Thymus (tissue), 11 donors: ENCODE measurements around the gene CDH23. TPM values are rescaled to one million over a fixed set of nuclear protein-coding genes. Genes with fewer than 3 reads are reported as not detected.

Experiments used
- DNase-seq, 9 donors: peaks; one replicate each; pipeline ENCODE4 v3.0.0-alpha.2; 2013; ENCODE audit warnings: low spot score in 9 of 9, low read depth in 6 of 9, missing footprints in 1 of 9
- H3K27ac ChIP-seq, 2 donors: one replicate each; pipeline ENCODE4 v1.5.1; 2013; ENCODE audit warnings: control low read depth in 1 of 2, low read depth in 1 of 2, low read length in 1 of 2, mild to moderate bottlenecking in 1 of 2, moderate library complexity in 1 of 2
- H3K27me3 ChIP-seq, 2 donors: one replicate each; pipeline ENCODE4 v1.5.1; 2013; ENCODE audit warnings: low read length in 1 of 2; ENCODE audit not compliant: control insufficient read depth in 2 of 2, insufficient read depth in 1 of 2
- H3K36me3 ChIP-seq, 2 donors: one replicate each; pipeline ENCODE4 v1.5.1; 2013; ENCODE audit warnings: low read length in 1 of 2, mild to moderate bottlenecking in 1 of 2, moderate library complexity in 1 of 2; ENCODE audit not compliant: control insufficient read depth in 2 of 2, insufficient read depth in 2 of 2
- H3K4me1 ChIP-seq, 2 donors: one replicate each; pipeline ENCODE4 v1.5.1; 2013; ENCODE audit warnings: low read length in 2 of 2; ENCODE audit not compliant: control insufficient read depth in 2 of 2, insufficient read depth in 2 of 2
- H3K4me3 ChIP-seq, 2 donors: one replicate each; pipeline ENCODE4 v1.5.1; 2013; ENCODE audit warnings: low read length in 2 of 2, control low read depth in 1 of 2, mild to moderate bottlenecking in 1 of 2
- H3K9me3 ChIP-seq, 2 donors: one replicate each; pipeline ENCODE4 v1.5.1; 2013; ENCODE audit warnings: low read length in 1 of 2, mild to moderate bottlenecking in 1 of 2; ENCODE audit not compliant: control insufficient read depth in 2 of 2, insufficient read depth in 1 of 2
- WGBS: extraction: QIAGEN DNeasy Blood & Tissue Kit; methylation state at CpG from one replicate; pipeline ENCODE4 v1.1.7; 2013; 5-methylcytosine and 5-hydroxymethylcytosine counted together
- polyA plus RNA-seq: library from polyadenylated mRNA; stranded (reverse); fragments of 200-250 nt; gene quantifications from one replicate; pipeline ENCODE4 v1.2.3, GENCODE V29; 2013
- total RNA-seq: library from RNA; stranded (reverse); fragments of 120-200 nt; gene quantifications from one replicate; pipeline ENCODE4 v1.2.4, GENCODE V29; 2013
- donor health status: healthy.

The CDH23 gene
- total and polyA plus RNA-seq, 2 donors: 9.1 TPM

DNA sequence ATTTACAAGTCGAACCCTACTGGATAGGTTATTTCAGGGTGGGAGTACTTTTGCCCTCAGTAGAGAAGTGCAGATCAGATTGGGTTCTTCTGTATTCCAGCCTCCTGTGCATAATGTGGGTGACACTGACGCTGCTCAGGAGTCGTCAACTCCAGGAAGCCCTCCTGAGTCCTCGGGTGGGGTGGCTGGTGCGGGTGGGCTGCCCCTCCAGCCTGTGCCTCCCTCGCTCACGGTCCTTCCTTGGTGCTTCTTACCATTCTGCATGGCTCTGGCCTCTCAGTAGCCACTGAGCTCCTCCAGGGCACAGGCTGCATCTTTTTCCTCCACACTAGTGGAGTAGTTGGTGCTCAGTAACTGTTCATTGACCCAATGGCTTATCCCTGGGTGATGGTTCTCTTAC is 4.3 kb downstream of the CDH23 start:
- WGBS: 96% methylated on average over 7 of the region's 7 CpGs
- no peak overlapping the region for H3K27ac ChIP-seq
- no peaks in the 10 kb centered on the region for H3K36me3 ChIP-seq
- H3K4me3 ChIP-seq: no peak overlapping the region
- H3K4me1 ChIP-seq: peaks cover 8 to 9% of the 10 kb centered on the region in 2 donors
- H3K27me3 ChIP-seq: peaks cover 29 to 53% of the 10 kb centered on the region in 2 donors
- no peaks in the 10 kb centered on the region for H3K9me3 ChIP-seq
- DNase-seq: no peak

DNA sequence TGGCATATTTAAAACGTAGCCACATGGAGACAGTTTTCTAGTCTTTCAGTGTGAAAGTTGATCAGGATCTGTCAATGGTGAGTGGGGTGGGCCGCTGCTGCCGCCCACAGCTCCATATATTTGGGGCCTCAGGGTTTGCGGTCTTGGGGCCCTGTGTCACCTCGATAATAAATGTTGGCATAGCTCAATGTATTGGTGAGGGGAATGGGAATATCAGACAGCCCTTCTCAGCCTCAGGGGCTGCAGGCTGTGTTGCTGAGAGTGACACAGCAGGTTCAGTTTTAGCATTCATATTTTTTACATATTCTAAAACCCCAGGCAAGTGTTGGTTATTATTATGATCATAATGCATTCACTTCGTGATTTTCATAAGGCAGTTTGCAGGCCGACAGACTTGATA is 5.3 kb downstream of the CDH23 start:
- Histone ChIP-seq H3K27ac (no peak overlapping the region), H3K9me3 (no peaks in the 10 kb centered on the region), H3K36me3 (no peaks in the 10 kb centered on the region), H3K27me3 (peaks cover 22 to 45% of the 10 kb centered on the region in 2 donors), H3K4me3 (no peak overlapping the region), H3K4me1 (peaks cover 6 to 8% of the 10 kb centered on the region in 2 donors)
- 98% methylated on average over 7 of the region's 7 CpGs for whole genome bisulfite sequencing
- no peak for DNase-seq

DNA sequence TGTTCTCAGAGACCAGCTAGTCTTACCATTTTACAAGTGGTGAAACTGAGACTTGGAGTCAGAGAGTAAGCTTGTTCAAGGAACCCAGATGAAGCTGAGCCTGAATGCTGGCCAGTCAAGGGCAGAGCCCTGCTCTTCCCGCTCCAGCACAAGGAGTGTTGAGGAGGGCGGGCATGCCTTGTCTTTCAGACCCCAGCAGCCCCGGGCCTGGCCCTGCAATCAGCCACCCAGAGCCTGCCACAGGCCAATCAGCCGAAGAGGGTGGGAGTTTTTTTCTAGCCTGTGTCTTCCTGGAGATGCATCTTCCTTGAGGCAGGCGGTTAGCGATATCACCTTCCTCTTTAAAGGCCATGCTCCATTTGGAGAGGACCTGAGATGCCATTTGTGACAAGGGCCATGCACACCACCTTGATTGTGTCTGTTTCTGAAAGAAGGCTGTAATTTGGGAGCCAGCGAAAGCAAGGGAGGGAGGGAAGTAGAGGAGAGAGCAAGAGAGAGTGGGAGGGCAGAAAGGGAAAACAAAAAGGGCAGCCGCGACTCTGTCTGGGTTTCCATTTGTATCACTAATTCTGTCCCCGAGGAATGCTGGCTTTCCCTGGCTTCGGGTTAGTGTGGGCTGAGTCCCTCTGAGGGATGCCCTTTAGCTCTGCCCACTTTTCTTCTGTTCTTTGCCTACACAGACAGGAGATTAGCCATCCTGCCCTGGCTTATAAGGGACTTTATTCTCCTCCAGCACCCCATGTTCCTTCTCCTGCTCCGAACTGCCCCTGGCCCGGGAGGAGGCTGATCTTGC is 8.0 kb downstream of the CDH23 start:
- WGBS: 89% methylated on average over 13 of the region's 13 CpGs
- Histone ChIP-seq H3K27me3 (peaks cover 0 to 18% of the 10 kb centered on the region in 2 donors), H3K4me1 (no peaks in the 10 kb centered on the region), H3K27ac (no peak overlapping the region), H3K9me3 (no peaks in the 10 kb centered on the region), H3K4me3 (no peak overlapping the region), H3K36me3 (no peaks in the 10 kb centered on the region)
- DNase-seq: no peak

DNA sequence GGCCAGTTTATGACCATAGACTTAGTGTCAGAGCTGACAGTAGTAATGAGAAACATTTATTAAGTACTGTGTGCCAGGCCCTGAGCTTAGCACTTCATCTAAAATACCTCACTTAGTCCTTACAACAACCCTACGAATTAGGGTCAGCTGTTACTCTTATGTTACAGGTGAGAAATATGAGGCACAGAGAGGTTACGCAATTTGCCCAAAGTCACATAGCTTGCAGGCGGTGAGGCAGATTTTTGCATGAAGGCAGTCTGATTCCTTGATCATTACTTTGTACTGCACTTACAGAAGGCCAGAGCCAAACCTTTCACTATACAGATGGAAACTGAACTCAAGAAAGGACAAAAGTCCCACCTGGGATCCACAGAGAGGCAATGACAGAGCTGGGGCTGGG is 10.2 kb downstream of the CDH23 start:
- Histone ChIP-seq H3K4me1 (no peaks in the 10 kb centered on the region), H3K9me3 (no peaks in the 10 kb centered on the region), H3K27me3 (peaks cover 0 to 5% of the 10 kb centered on the region in 2 donors), H3K27ac (no peak overlapping the region), H3K4me3 (no peak overlapping the region), H3K36me3 (no peaks in the 10 kb centered on the region)
- no peak for DNase-seq
- 93% methylated on average over 3 of the region's 3 CpGs for WGBS

DNA sequence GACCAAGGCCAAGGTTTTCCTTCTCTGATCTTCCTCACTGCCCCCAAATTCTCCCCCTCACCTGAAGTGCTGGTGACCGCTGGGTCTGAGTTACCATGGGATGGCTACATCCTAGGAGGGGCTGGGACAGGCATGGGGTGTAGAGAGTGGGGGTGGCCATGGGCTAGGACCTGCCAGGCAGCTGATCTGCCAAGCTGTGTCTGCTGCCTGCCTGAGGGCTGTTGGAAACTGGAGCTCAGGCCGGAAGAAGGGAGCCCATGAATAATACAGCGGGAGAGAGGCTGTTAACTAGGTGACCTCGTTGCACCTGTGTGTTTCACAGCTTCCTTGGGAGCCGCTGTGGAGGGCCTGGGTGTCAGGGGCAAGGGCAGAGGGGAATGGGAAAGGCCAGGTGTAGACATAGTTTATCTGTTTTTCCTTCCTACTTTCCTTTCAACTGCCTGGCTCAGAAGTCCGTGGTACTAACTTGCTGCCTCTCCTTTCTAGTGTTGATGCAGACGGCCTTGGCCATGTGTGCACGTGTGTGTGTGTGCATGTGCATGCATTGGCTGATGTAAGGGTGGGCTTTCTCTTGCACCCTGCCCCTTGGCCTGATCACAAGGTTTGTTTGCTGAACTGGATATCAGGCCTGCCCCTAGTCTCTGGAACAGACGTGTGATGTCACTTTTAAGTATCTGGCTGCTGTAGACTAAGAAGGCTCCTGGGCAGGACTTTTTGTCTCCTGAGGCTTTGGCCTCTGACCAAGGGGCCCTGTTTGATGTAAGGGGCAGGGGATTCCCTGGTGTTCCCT is 11.9 kb downstream of the CDH23 start:
- Histone ChIP-seq H3K4me1 (no peaks in the 10 kb centered on the region), H3K27ac (no peak overlapping the region), H3K27me3 (peaks cover 0 to 5% of the 10 kb centered on the region in 2 donors), H3K4me3 (no peak overlapping the region), H3K9me3 (no peaks in the 10 kb centered on the region), H3K36me3 (no peaks in the 10 kb centered on the region)
- 92% methylated on average over 9 of the region's 9 CpGs for WGBS
- DNase-seq: no peak

DNA sequence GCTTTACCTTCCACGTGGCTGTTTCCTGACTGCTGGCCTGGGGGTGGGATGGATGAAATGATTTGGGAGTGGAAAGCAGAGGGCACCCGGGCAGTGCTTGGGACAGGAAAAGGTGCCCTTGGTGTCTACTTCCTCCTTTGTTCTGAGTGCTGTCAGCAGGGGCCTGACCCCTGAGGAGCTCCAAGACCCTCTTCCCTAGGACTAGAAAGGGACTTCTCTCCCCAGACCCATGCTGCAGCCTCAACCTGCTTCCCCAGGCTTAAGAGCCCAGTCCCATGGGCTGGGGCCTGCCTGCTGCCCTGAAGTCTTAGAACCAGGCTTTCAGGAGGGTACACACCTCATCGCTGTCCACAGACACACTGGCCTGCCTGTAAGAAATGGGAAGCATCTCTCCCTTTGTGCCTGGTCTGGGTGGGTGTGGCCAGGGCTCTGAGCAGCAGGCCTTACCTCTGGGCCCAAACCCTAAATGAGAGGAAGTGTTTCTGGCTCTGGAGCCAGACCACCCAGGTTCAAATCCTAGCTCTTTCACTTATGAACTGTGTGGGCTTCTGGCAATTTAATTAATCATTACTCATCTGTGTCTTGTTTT is 12.9 kb downstream of the CDH23 start:
- H3K36me3 ChIP-seq: no peaks in the 10 kb centered on the region
- no peak for DNase-seq
- WGBS: 76% methylated on average over 3 of the region's 3 CpGs

DNA sequence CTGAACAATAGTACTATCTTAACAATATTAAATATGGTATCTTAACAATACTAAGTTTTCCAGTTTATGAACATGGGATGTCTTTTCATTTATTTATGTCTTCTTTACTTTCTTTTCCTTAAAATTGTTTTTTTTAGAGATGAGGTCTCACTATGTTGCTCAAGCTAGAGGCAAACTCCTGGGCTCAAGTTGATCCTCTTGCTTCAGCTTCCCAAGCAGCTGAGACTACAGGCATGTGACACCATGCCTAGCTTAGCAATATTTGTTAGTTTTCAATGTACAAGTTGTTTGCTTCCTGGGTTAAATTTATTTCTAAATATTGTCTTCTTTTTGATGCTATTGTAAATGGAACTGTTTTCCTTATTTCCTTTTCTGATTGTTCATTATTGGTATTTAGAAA is 16.9 kb downstream of the CDH23 start:
- H3K4me1 ChIP-seq: no peaks in the 10 kb centered on the region
- no peaks in the 10 kb centered on the region for H3K36me3 ChIP-seq
- no peaks in the 10 kb centered on the region for H3K9me3 ChIP-seq
- H3K4me3 ChIP-seq: no peak overlapping the region
- DNase-seq: no peak
- H3K27me3 ChIP-seq: no peaks in the 10 kb centered on the region
- no peak overlapping the region for H3K27ac ChIP-seq

More for the DNA sequence above, 12.9 kb downstream of the CDH23 start:
- Histone ChIP-seq H3K27ac (no peak overlapping the region), H3K27me3 (peaks cover 0 to 3% of the 10 kb centered on the region in 2 donors), H3K4me3 (no peak overlapping the region), H3K4me1 (no peaks in the 10 kb centered on the region), H3K9me3 (no peaks in the 10 kb centered on the region)

DNA sequence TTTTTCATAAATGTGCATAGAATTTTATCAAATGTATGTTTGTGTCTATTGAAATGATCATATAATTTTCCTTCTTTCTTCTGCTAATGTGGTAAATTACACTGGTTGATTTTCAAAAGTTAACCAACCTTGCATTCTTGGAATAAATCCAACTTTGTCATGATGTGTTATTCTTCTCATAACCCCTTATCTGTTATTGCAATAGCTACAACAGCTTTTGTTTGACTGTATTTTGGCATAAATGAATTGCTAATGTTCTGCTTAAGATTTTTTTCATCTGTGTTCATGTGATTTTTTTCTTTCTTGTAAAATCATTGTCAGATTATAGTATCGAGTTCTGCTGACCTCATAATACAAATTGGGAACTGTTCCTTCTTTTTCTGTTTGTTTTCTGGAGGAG is 17.6 kb downstream of the CDH23 start:
- 88% methylated on average over 1 of the region's 1 CpG for WGBS
- H3K4me1 ChIP-seq: no peaks in the 10 kb centered on the region
- no peak for DNase-seq

DNA sequence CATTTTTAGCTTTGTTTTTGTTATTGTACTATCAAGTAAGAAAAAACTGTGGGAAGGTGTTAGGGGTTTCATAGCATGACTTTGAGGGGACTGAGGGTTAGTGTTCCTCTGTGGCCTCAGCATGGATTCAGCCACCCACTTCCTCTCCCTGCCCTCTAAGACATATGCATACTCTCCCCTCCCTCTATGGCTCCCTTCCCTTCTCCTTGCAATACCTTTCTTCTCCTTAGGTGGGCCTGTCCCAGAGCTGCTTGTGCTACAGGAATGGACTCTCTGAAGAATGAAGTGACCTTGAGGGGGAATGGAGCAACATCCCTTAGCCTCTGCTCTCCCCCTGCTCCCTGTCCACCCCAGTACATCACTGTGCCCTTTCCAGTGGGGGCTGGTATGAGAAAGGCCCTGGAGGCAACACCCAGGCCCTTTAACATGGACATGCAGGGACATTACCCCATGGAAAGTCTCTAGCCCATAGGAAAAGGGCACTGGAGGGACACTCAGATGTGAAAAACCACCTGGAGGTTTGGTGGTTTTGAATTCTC is 22.4 kb downstream of the CDH23 start:
- DNase-seq: no peak
- H3K27ac ChIP-seq: no peak overlapping the region
- no peaks in the 10 kb centered on the region for H3K27me3 ChIP-seq
- H3K4me1 ChIP-seq: no peaks in the 10 kb centered on the region
- H3K36me3 ChIP-seq: no peaks in the 10 kb centered on the region
- H3K4me3 ChIP-seq: no peak overlapping the region
- H3K9me3 ChIP-seq: no peaks in the 10 kb centered on the region

More for the DNA sequence above, 17.6 kb downstream of the CDH23 start:
- Histone ChIP-seq H3K27me3 (no peaks in the 10 kb centered on the region), H3K9me3 (no peaks in the 10 kb centered on the region), H3K27ac (no peak overlapping the region), H3K36me3 (no peaks in the 10 kb centered on the region), H3K4me3 (no peak overlapping the region)
